ENCODE data around the gene MRPL53. TPM values are rescaled to one million over a fixed set of nuclear protein-coding genes. Genes with fewer than 3 reads are reported as not detected.

MRPL53 gene
- polyA plus RNA-seq, 1 experiment = 41.2 TPM

DNA sequence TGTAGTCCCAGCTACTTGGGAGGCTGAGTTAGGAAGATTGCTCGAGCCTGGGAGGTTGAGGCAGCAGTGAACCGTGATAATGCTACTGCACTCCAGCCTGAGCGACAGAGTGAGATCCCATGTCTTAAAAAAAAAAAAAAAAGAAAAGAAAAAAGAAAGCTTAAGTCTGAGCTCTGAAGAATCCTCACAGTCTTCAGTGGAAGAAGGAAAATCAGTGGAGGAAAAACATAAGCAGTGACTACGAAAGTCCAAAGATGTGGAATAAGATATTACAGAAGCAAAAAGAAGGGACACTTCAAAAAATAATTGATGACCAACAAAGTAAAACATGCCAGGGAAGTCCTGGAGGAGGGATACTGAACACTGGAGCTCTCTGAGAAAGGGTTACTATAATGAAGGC is 37.8 kb upstream of the MRPL53 start:
- ChIA-PET CTCF (no interaction called here), POLR2A (no interaction called here)
- Histone ChIP-seq H3K27me3 (ENCODE audit: control insufficient read depth, insufficient read depth, low read length) (peaks cover 23% of the 10 kb centered on the region), H3K4me3 (ENCODE audit: low read depth, low read length) (no peak overlapping the region), H3K36me3 (ENCODE audit: control insufficient read depth, insufficient read depth, low read length) (peaks cover 7% of the 10 kb centered on the region)
- TF ChIP-seq, protein P1, sequence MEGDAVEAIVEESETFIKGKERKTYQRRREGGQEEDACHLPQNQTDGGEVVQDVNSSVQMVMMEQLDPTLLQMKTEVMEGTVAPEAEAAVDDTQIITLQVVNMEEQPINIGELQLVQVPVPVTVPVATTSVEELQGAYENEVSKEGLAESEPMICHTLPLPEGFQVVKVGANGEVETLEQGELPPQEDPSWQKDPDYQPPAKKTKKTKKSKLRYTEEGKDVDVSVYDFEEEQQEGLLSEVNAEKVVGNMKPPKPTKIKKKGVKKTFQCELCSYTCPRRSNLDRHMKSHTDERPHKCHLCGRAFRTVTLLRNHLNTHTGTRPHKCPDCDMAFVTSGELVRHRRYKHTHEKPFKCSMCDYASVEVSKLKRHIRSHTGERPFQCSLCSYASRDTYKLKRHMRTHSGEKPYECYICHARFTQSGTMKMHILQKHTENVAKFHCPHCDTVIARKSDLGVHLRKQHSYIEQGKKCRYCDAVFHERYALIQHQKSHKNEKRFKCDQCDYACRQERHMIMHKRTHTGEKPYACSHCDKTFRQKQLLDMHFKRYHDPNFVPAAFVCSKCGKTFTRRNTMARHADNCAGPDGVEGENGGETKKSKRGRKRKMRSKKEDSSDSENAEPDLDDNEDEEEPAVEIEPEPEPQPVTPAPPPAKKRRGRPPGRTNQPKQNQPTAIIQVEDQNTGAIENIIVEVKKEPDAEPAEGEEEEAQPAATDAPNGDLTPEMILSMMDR (IDR thresholded peaks at IDR 0.05; ENCODE audit: insufficient read depth, low read depth, low read length) = no peak
- no peak for DNase-seq (ENCODE audit: low read depth)

DNA sequence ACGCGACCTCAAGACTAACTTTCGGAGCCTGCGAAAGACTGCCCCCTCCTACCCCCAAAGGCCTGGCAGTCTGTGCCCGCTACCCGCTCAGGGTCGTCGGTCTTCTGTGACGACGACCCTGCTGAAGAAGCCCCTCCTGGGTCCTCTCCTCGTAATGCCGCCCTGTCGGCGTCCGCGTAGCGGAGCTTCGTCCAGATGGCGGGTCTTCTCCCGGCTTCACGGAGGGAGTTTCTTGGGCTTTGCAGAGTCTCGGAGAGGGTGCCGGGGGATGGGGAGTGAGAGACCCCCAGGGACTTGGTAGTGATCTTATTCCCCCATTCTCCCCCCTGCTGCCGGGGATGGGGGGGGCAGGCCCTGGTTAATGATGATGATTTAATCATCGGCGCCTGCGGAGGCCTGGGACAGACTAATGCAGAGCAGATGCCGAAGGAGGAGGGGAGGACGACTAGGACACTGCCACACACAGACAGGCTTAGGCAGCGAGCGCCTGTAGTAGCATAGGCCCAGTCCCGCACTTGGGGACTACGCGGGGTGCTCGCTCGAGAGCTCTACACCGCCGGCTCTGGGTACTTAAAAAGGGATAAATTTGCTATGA is 35.5 kb upstream of the MRPL53 start:
- DNase-seq (ENCODE audit: low read depth) = no peak
- peak overlapping the region; percentile 95 for H3K4me3 ChIP-seq (ENCODE audit: low read depth, low read length)
- TF ChIP-seq, protein P1 (IDR thresholded peaks at IDR 0.05; ENCODE audit: insufficient read depth, low read depth, low read length) = no peak

DNA sequence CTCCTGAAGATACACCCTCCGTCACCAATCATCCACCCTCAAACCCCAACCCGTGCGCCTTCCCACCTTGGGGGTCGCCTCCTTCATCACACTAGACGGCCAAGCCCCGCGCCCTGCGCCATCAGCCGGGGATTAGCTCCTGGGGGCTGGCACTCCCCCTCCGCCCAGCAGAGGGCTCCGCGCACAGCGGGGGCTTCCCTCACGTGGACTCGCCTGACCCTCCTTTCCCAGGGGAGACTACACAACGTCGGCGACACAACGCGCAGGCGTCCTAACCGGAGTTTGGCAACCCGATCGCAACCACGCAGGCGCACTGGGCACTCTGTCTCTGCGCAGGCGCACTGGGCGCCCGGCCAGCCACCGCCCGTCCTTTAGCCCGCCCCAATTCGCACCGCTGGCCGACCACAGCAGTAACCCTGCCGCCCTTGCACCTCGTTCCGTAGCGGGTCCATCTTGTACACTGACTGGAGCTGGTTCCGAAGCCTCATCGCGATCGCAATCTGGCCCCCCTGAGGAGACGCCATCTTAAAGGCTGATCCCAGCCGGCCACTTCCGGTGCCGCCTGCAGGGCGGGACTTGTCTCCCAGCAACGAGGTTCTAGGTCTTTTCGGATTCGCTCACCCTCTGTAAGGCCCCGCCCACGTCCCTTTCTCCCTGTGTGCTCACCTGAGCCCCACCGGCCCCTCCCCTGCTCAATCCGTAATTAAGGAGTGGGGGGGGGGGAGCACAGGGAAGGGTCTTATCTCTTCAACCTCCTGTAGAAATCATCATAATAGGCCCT is 34.9 kb upstream of the MRPL53 start, which contains the start of gene PCGF1:
Gene PCGF1 (minus strand): TSS at position 551 of the 781 bp plus-strand sequence. CDS start 27 bp downstream, at position 524.
- peaks cover 11% of the 10 kb centered on the region for H3K36me3 ChIP-seq (ENCODE audit: control insufficient read depth, insufficient read depth, low read length)
- POLR2A ChIA-PET = no interaction called here
- H3K4me3 ChIP-seq (ENCODE audit: low read depth, low read length) = peak within 1 kb of the TSS; percentile 95
- TF ChIP-seq, protein P1 (IDR thresholded peaks at IDR 0.05; ENCODE audit: insufficient read depth, low read depth, low read length) = peak; percentile 57
- H3K27me3 ChIP-seq (ENCODE audit: control insufficient read depth, insufficient read depth, low read length) = peaks cover 1% of the 10 kb centered on the region; the same call in 1 of the 2 replicates
- CTCF ChIA-PET = interaction anchor here (1.0 to 3.1 kb wide), 6 partner anchors 11 to 82 kb away, joined by 3 to 8 read pairs (median 4); no protein-coding TSS in a partner anchor
- peak; percentile 91 for DNase-seq (ENCODE audit: low read depth)

More for the DNA sequence above, 35.5 kb upstream of the MRPL53 start:
- Histone ChIP-seq H3K27me3 (ENCODE audit: control insufficient read depth, insufficient read depth, low read length) (peaks cover 6% of the 10 kb centered on the region), H3K36me3 (ENCODE audit: control insufficient read depth, insufficient read depth, low read length) (peaks cover 11% of the 10 kb centered on the region)
- CTCF ChIA-PET = interaction anchor here (1.0 to 3.1 kb wide), 5 partner anchors 10 to 81 kb away, joined by 3 to 8 read pairs (median 5); no protein-coding TSS in a partner anchor
- POLR2A ChIA-PET = no interaction called here

DNA sequence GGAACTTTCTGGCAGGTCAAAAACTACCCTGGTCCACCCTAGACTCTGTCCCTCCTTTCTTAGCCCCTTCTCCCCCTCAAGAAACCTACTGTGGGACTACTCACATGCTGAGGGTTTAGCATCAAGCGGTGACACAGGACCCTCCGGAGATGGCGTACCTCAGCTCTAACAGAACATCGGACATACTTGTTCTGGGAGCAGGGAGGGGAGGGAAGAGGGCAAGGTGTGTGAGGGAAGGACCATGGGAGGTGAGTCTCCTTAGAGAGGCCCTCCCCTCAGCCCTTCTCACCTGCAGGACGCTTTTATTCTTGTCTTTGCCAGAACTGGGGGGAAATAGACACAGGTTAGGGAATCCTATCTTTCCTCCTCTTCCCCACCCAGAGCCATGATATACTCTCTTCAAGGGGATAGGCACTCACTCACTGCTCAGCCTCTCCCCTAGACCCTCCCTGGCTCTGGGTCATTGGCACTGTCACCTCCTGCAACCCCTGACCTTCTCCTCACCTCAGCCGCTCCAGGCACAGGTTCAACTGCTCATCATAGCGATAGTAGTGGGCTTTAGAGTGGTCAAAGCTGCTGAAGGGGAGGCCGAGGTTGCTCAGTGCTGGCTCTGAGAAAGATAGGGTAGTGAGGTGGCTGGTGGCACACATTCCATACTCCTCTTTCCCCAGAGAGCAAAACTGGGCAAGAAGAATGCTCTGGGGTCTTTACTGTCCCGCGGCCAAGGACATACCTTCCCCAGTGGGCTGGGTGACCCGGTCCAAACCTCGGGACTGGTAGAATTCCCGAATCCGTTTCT is 33.2 kb upstream of the MRPL53 start:
- H3K4me3 ChIP-seq (ENCODE audit: low read depth, low read length) = 0 out of 2 replicates have a peak overlapping the region, but pooled peaks have one; percentile 1
- DNase-seq (ENCODE audit: low read depth) = no peak
- TF ChIP-seq, protein P1 (IDR thresholded peaks at IDR 0.05; ENCODE audit: insufficient read depth, low read depth, low read length) = no peak
- 0 out of 2 replicates have a peak, but pooled peaks cover under 1% of the 10 kb centered on the region for H3K27me3 ChIP-seq (ENCODE audit: control insufficient read depth, insufficient read depth, low read length)
- H3K36me3 ChIP-seq (ENCODE audit: control insufficient read depth, insufficient read depth, low read length) = peaks cover 11% of the 10 kb centered on the region
- POLR2A ChIA-PET = no interaction called here
- CTCF ChIA-PET = interaction anchor here (1.0 to 3.1 kb wide), 4 partner anchors 15 to 84 kb away, joined by 4 to 12 read pairs (median 8); partner anchors contain the start of genes CCDC142 and TTC31
